ENCODE results near the gene STIM1.
A peak's percentile ranks its signal among the peaks of the same experiment; 100 is the strongest.

STIM1 gene

GRCh38 chr11:3956038-3956437 lies 100.6 kb downstream of the STIM1 start:
- DNase-seq = no peak

GRCh38 chr11:3956748-3957147 lies 101.3 kb downstream of the STIM1 start:
- DNase-seq = no peak

- DNase-seq = no peak
These were observed 102.0 kb downstream of the STIM1 start for GRCh38 chr11:3957437-3957836.

GRCh38 chr11:3958281-3958680 lies 102.8 kb downstream of the STIM1 start:
- DNase-seq = no peak

GRCh38 chr11:3959015-3959902 lies 103.8 kb downstream of the STIM1 start:
- no peak for DNase-seq

- DNase-seq = no peak
These were observed 104.4 kb downstream of the STIM1 start for GRCh38 chr11:3959903-3960265.

- DNase-seq = no peak
These were observed 107.0 kb downstream of the STIM1 start for GRCh38 chr11:3962406-3962840.

GRCh38 chr11:3964056-3964455 lies 108.6 kb downstream of the STIM1 start:
- no peak for DNase-seq

GRCh38 chr11:3964935-3965604 lies 109.6 kb downstream of the STIM1 start:
- no peak for DNase-seq

- DNase-seq = no peak
These were observed 112.2 kb downstream of the STIM1 start for GRCh38 chr11:3967695-3968094.

GRCh38 chr11:3969200-3969599 lies 113.7 kb downstream of the STIM1 start:
- DNase-seq = no peak

- DNase-seq = no peak
These were observed 114.1 kb downstream of the STIM1 start for GRCh38 chr11:3969613-3970012.

- DNase-seq = no peak
These were observed 114.6 kb downstream of the STIM1 start for GRCh38 chr11:3970108-3970507.

- DNase-seq = no peak
These were observed 116.4 kb downstream of the STIM1 start for GRCh38 chr11:3971756-3972404.

GRCh38 chr11:3972431-3972830 lies 117.0 kb downstream of the STIM1 start:
- DNase-seq = no peak

GRCh38 chr11:3977078-3977477 lies 121.6 kb downstream of the STIM1 start:
- DNase-seq = no peak

- no peak for DNase-seq
These were observed 125.7 kb downstream of the STIM1 start for GRCh38 chr11:3981084-3981633.

GRCh38 chr11:3982431-3982830 lies 127.0 kb downstream of the STIM1 start:
- no peak for DNase-seq

- no peak for DNase-seq
These were observed 127.6 kb downstream of the STIM1 start for GRCh38 chr11:3983101-3983500.

GRCh38 chr11:3984896-3985295 lies 129.4 kb downstream of the STIM1 start:
- DNase-seq = peak; percentile 23

GRCh38 chr11:3985631-3986030 lies 130.2 kb downstream of the STIM1 start:
- DNase-seq = no peak

- no peak for DNase-seq
These were observed 130.8 kb downstream of the STIM1 start for GRCh38 chr11:3986301-3986700.

GRCh38 chr11:3989276-3989920 lies 133.9 kb downstream of the STIM1 start:
- DNase-seq = no peak

All from activated gamma-delta T cell treated with Interleukin-2 at 50 U/mL for 16 hours (primary cell).